HG02759 (cell line): ENCODE results near the gene SLC1A5.

Experiments used
- ATAC-seq: cut with Tn5 transposase; IDR thresholded peaks from one replicate; pipeline ENCODE4 v1.9.1; 2021; ENCODE audit warnings: mild to moderate bottlenecking, moderate library complexity; ENCODE audit not compliant: unreplicated experiment

SLC1A5 gene

GRCh38 chr19:46726971-46727501 is 61.4 kb downstream of the SLC1A5 start:
- ATAC-seq = no peak

- ATAC-seq = no peak
Observed at GRCh38 chr19:46726551-46726950, 61.8 kb downstream of the SLC1A5 start.

GRCh38 chr19:46725859-46726393 is 62.5 kb downstream of the SLC1A5 start:
- no peak for ATAC-seq

GRCh38 chr19:46725036-46725820 is 63.2 kb downstream of the SLC1A5 start:
- no peak for ATAC-seq
